Activated B cell treated with CpG ODN at 0.5 μM for 24 hours (primary cell): ENCODE data around the gene EFNA5. TPM values are rescaled to one million over a fixed set of nuclear protein-coding genes. Genes with fewer than 3 reads are reported as not detected.

Experiments used
- ATAC-seq: fragments of 200-7000 bp; cut with Tn5 transposase; one replicate; pipeline ENCODE4 v1.10.0; 2021; ENCODE audit warnings: low read depth, mild to moderate bottlenecking, moderate library complexity
- CTCF ChIA-PET: fragments of 350-600 bp; sonication (Branson Sonifier 250); formaldehyde crosslinking; loops from one replicate; lab custom pipeline; 2021; ENCODE audit warnings: antibody characterized with exemption; lab: Charles Lee
- POLR2A ChIA-PET: fragments of 350-600 bp; sonication (Branson Sonifier 250); formaldehyde crosslinking; loops from one replicate; lab custom pipeline; 2021; ENCODE audit warnings: antibody characterized with exemption; lab: Charles Lee
- DNase-seq: peaks from one replicate; pipeline ENCODE4 v3.0.0; 2022
- H3K27ac Mint-ChIP-seq: one replicate; pipeline ENCODE4 v1.8.0; 2020; ENCODE audit warnings: mixed read lengths
- H3K27me3 Mint-ChIP-seq: one replicate; pipeline ENCODE4 v1.8.0; 2021; ENCODE audit warnings: mixed read lengths
- H3K36me3 Mint-ChIP-seq: one replicate; pipeline ENCODE4 v1.8.0; 2021; ENCODE audit warnings: low read depth, mixed read lengths
- H3K4me1 Mint-ChIP-seq: one replicate; pipeline ENCODE4 v1.8.0; 2021; ENCODE audit warnings: mixed read lengths
- H3K4me3 Mint-ChIP-seq: one replicate; pipeline ENCODE4 v1.8.0; 2020; ENCODE audit warnings: mild to moderate bottlenecking, mixed read lengths
- H3K9me3 Mint-ChIP-seq: one replicate; pipeline ENCODE4 v1.8.0; 2020; ENCODE audit warnings: mixed read lengths
- CTCF ChIP-seq: fragments of 200-600 bp; IDR thresholded peaks from one replicate; pipeline ENCODE4 v1.8.0; 2022; ENCODE audit warnings: antibody characterized with exemption, mild to moderate bottlenecking
- intact Hi-C: fragments of 100-400 bp; cut with micrococcal nuclease; formaldehyde crosslinking; loops from one replicate; pipeline ENCODE4 v1.15.1; 2024
- total RNA-seq: library from RNA; stranded (reverse); gene quantifications from 2 replicates; pipeline ENCODE4 v1.2.3, GENCODE V29; 2022

The EFNA5 gene
- total RNA-seq, 1 donor from 2014 or later: not detected

DNA sequence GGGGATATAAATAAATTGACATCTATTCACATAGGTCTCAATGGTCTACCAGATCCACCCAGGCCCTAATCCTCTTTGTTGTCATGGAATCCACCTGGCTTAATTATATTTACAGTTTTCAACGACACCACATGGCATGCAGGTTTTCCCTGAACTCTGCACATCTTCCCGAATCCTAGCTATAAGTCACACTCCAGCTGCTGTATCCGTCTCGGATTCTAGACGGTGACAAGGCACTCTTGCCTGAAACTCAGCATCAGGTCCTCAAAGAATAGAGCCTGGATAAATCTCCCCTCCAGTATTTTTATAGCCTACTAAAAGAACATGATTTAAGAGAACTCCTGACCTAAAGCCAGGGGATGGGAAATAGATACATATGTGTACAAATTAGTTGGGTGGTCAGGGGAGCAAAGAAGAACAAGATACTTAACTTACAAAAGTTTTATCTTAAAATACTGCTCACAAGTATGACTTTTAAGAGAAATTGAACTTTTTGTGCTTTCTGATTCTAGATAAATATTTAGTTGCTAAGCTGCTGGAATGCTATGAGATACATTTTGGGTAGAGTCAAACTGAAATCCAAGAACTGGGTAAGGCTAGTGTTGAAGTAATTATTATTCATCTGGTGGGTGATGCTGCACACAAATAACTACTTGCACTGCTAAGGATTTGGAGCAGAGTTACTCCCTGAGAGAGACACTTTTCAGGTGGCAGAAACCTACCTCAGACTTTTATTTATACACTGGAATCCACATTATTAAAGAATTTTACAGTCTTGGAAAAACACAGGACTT, 187.3 kb downstream of the EFNA5 start:
- ATAC-seq (no peak), DNase-seq (no peak)
- H3K4me3 Mint-ChIP-seq: no peak overlapping the region
- no peaks in the 10 kb centered on the region for H3K36me3 Mint-ChIP-seq
- no peaks in the 10 kb centered on the region for H3K9me3 Mint-ChIP-seq
- no peak for TF ChIP-seq CTCF
- H3K4me1 Mint-ChIP-seq: no peaks in the 10 kb centered on the region
- intact Hi-C loops: no loop called here
- H3K27ac Mint-ChIP-seq: no peak overlapping the region
- ChIA-PET CTCF (no interaction called here), POLR2A (no interaction called here)
- H3K27me3 Mint-ChIP-seq: no peaks in the 10 kb centered on the region

DNA sequence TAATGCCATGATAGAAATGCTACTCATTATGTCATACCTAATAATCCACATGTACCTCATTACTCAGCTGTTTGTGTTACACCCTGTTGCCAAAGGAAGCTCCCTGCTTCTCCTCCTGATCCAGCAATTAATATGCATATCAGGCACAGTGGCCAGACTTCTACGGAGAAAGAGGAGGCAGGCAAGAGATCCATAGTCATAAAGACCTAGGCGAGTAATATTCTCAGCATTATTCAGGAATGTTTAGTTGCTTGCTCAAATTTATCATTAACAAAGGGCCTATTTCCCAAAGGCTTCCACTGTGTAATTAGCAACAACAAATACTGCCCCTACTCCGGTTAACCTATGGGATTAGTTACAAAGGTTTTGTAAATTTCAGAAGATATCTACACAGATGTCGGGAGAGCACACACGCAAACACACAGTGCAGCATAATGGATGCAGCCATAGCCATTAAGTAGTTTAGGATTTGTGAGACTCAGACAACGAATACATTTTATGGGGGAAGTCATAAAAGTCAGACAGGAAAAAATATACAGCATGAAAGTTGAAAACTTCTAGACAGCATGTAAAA, 192.6 kb downstream of the EFNA5 start:
- Mint-ChIP-seq H3K9me3 (no peaks in the 10 kb centered on the region), H3K4me1 (no peaks in the 10 kb centered on the region), H3K4me3 (no peak overlapping the region), H3K36me3 (no peaks in the 10 kb centered on the region), H3K27ac (no peak overlapping the region), H3K27me3 (no peaks in the 10 kb centered on the region)
- ChIA-PET CTCF (no interaction called here), POLR2A (no interaction called here)
- DNase-seq (no peak), ATAC-seq (no peak)
- no peak for TF ChIP-seq CTCF
- intact Hi-C loops: no loop called here

DNA sequence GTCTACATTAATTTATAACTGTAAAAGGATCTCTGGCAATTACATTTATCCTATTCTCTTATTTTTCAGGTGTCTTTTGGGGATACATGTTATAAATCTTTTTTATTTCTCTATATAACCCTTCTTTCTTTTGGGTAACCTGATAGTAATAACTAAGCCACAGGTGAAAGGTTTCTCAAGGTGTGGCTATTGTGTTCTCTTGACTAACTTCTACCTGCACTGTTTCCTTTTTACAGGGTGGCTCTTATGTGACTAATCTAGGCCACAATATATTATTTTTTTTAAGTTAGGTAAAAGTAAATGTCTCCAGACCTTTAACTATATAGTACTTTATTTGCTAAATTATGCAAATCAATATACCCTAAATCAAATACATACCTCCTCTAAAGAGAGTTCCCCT, 193.2 kb downstream of the EFNA5 start:
- Mint-ChIP-seq H3K27ac (no peak overlapping the region), H3K36me3 (no peaks in the 10 kb centered on the region), H3K4me3 (no peak overlapping the region), H3K27me3 (no peaks in the 10 kb centered on the region), H3K4me1 (no peaks in the 10 kb centered on the region), H3K9me3 (no peaks in the 10 kb centered on the region)
- intact Hi-C loops: no loop called here
- CTCF ChIA-PET: no interaction called here
- TF ChIP-seq CTCF: no peak
- ATAC-seq (no peak), DNase-seq (no peak)
- POLR2A ChIA-PET: no interaction called here

- TF ChIP-seq CTCF: no peak
- Mint-ChIP-seq H3K4me1 (no peaks in the 10 kb centered on the region), H3K27me3 (no peaks in the 10 kb centered on the region), H3K9me3 (no peaks in the 10 kb centered on the region), H3K4me3 (no peak overlapping the region), H3K36me3 (no peaks in the 10 kb centered on the region), H3K27ac (no peak overlapping the region)
- no peak for ATAC-seq
- intact Hi-C loops: no loop called here
- no peak for DNase-seq
- ChIA-PET POLR2A (no interaction called here), CTCF (no interaction called here)
These were observed 194.0 kb downstream of the EFNA5 start for GRCh38 chr5:107476783-107477182.

- Mint-ChIP-seq H3K4me1 (no peaks in the 10 kb centered on the region), H3K27ac (no peak overlapping the region), H3K4me3 (no peak overlapping the region), H3K36me3 (no peaks in the 10 kb centered on the region), H3K9me3 (no peaks in the 10 kb centered on the region), H3K27me3 (no peaks in the 10 kb centered on the region)
- ChIA-PET POLR2A (no interaction called here), CTCF (no interaction called here)
- ATAC-seq (no peak), DNase-seq (no peak)
- intact Hi-C loops: no loop called here
- no peak for TF ChIP-seq CTCF
These were observed 195.8 kb downstream of the EFNA5 start for GRCh38 chr5:107474716-107475489.
